ENCODE measurements around the gene HEATR5B. TPM values are rescaled to one million over a fixed set of nuclear protein-coding genes. Genes with fewer than 3 reads are reported as not detected.

Gene HEATR5B
- total RNA-seq, 1 experiment from 2014 or later: 12.6 TPM

GRCh38 chr2:37020887-37021796 is 63.0 kb downstream of the HEATR5B start (continued):
- no peak for TF ChIP-seq PREB (CRISPR knock-in tag; IDR thresholded peaks at IDR 0.05; ENCODE audit: borderline replicate concordance)

GRCh38 chr2:37020212-37020886 is 63.8 kb downstream of the HEATR5B start:
- ATAC-seq (no peak), DNase-seq (ENCODE audit: low spot score) (no peak)
- Mint-ChIP-seq H3K27me3 (ENCODE audit: low read depth) (no peaks in the 10 kb centered on the region), H3K36me3 (peaks cover 14% of the 10 kb centered on the region; the same call in 1 of the 2 replicates), H3K9me3 (no peaks in the 10 kb centered on the region), H3K27ac (no peak overlapping the region; the same call in 1 of the 2 replicates), H3K4me1 (peaks cover 5% of the 10 kb centered on the region), H3K4me3 (no peak overlapping the region)
- TF ChIP-seq ZNF219 (CRISPR knock-in tag; IDR thresholded peaks at IDR 0.05; ENCODE audit: borderline replicate concordance): no peak
- no peak for TF ChIP-seq TEAD1 (CRISPR knock-in tag; IDR thresholded peaks at IDR 0.05)
- no peak for TF ChIP-seq FOXJ3 (CRISPR knock-in tag; IDR thresholded peaks at IDR 0.05; ENCODE audit: borderline replicate concordance)
- TF ChIP-seq ZSCAN18 (CRISPR knock-in tag; IDR thresholded peaks at IDR 0.05): no peak
- POLR2A ChIA-PET: no interaction called here
- CTCF ChIA-PET: no interaction called here

GRCh38 chr2:37013315-37013641 is 70.9 kb downstream of the HEATR5B start:
- ATAC-seq (no peak), DNase-seq (ENCODE audit: low spot score) (no peak)
- no peak overlapping the region for H3K27ac Mint-ChIP-seq
- H3K4me3 Mint-ChIP-seq: no peak overlapping the region
- H3K4me1 Mint-ChIP-seq: peaks cover 4% of the 10 kb centered on the region
- POLR2A ChIA-PET: no interaction called here
- H3K9me3 Mint-ChIP-seq: no peaks in the 10 kb centered on the region
- CTCF ChIA-PET: interaction anchor here (1.1 kb wide), 1 partner anchor 228 kb away, joined by 3 read pairs; no protein-coding TSS in a partner anchor
- no peak for TF ChIP-seq MYBL2 (CRISPR knock-in tag; IDR thresholded peaks at IDR 0.05)
- no peak for TF ChIP-seq NFATC4 (CRISPR knock-in tag; IDR thresholded peaks at IDR 0.05)
- TF ChIP-seq USF2 (CRISPR knock-in tag; IDR thresholded peaks at IDR 0.05): no peak
- no peak for TF ChIP-seq JUN (CRISPR knock-in tag; IDR thresholded peaks at IDR 0.05)
- no peak for TF ChIP-seq MXD4 (CRISPR knock-in tag; IDR thresholded peaks at IDR 0.05; ENCODE audit: borderline replicate concordance)
- TF ChIP-seq ZNF121 (CRISPR knock-in tag; IDR thresholded peaks at IDR 0.05): no peak
- no peak for TF ChIP-seq ZNF423 (CRISPR knock-in tag; IDR thresholded peaks at IDR 0.05)
- TF ChIP-seq GRHL2 (CRISPR knock-in tag; IDR thresholded peaks at IDR 0.05; ENCODE audit: insufficient replicate concordance, severe bottlenecking): no peak
- no peak for TF ChIP-seq ZBTB43 (CRISPR knock-in tag; IDR thresholded peaks at IDR 0.05)
- no peak for TF ChIP-seq ATF1 (CRISPR knock-in tag; IDR thresholded peaks at IDR 0.05)
- no peak for TF ChIP-seq OVOL2 (CRISPR knock-in tag; IDR thresholded peaks at IDR 0.05; ENCODE audit: borderline replicate concordance)
- no peak for TF ChIP-seq ZNF512 (CRISPR knock-in tag; IDR thresholded peaks at IDR 0.05; ENCODE audit: borderline replicate concordance)
- TF ChIP-seq AFF4 (CRISPR knock-in tag; IDR thresholded peaks at IDR 0.05; ENCODE audit: borderline replicate concordance): no peak
- no peak for TF ChIP-seq ZMAT4 (CRISPR knock-in tag; IDR thresholded peaks at IDR 0.05)
- no peaks in the 10 kb centered on the region for H3K27me3 Mint-ChIP-seq (ENCODE audit: low read depth)
- peaks cover 14% of the 10 kb centered on the region for H3K36me3 Mint-ChIP-seq

All from WTC11 (cell line).